H1 (cell line): ENCODE measurements around the gene PPP1R13B. TPM values are rescaled to one million over a fixed set of nuclear protein-coding genes. Genes with fewer than 3 reads are reported as not detected.

Experiments
- CTCF ChIA-PET: fragments of 300-600 bp; sonication (Branson Sonifier 250); formaldehyde crosslinking; loops from one replicate; lab custom pipeline; 2021; ENCODE audit not compliant: partially characterized antibody; lab: Charles Lee
- POLR2A ChIA-PET: fragments of 300-600 bp; sonication (Branson Sonifier 250); formaldehyde crosslinking; loops from one replicate; lab custom pipeline; 2021; ENCODE audit warnings: inconsistent platforms; ENCODE audit not compliant: partially characterized antibody; lab: Charles Lee
- DNase-seq, 2 experiments: peaks; one replicate each; pipeline versions ENCODE4 v3.0.0 to v3.0.0-alpha.2; 2010 to 2022; ENCODE audit warnings: low spot score in 2 of 2, low read depth in 1 of 2, mixed read lengths in 1 of 2
- FAIRE-seq: peaks from 2 replicates; lab custom pipeline; 2011; peaks lifted over from hg19 to GRCh38; lab: Jason Lieb, UNC
- H2AFZ ChIP-seq: 2 replicates; pipeline ENCODE4 v1.8.1; 2012; ENCODE audit warnings: low read length, inconsistent platforms
- H2AK5ac ChIP-seq: 2 replicates; pipeline ENCODE4 v1.6.1; 2013; ENCODE audit warnings: low read depth, low read length
- H2BK120ac ChIP-seq: replicated peaks from 2 replicates; pipeline ENCODE3; 2013; ENCODE audit warnings: low read depth, low read length, inconsistent platforms
- H2BK12ac ChIP-seq: 2 replicates; pipeline ENCODE4 v1.6.1; 2013; ENCODE audit warnings: low read depth, low read length
- H2BK15ac ChIP-seq: 2 replicates; pipeline ENCODE4 v1.6.1; 2013; ENCODE audit warnings: low read length
- H2BK20ac ChIP-seq: 2 replicates; pipeline ENCODE4 v1.6.1; 2013; ENCODE audit warnings: low read length
- H2BK5ac ChIP-seq: 2 replicates; pipeline ENCODE4 v1.6.1; 2013; ENCODE audit warnings: low read depth, low read length
- H3K14ac ChIP-seq: 2 replicates; pipeline ENCODE4 v1.6.1; 2013; ENCODE audit warnings: inconsistent platforms; ENCODE audit not compliant: insufficient read length
- H3K18ac ChIP-seq: 2 replicates; pipeline ENCODE4 v1.6.1; 2013; ENCODE audit warnings: low read length; ENCODE audit errors: extremely low read depth
- H3K23ac ChIP-seq: 2 replicates; pipeline ENCODE4 v1.6.1; 2013; ENCODE audit warnings: inconsistent platforms; ENCODE audit not compliant: insufficient read length
- H3K23me2 ChIP-seq: 2 replicates; pipeline ENCODE4 v1.6.1; 2013; ENCODE audit warnings: low read depth, low read length
- H3K27ac ChIP-seq: 2 replicates; pipeline ENCODE4 v1.6.1; 2011; ENCODE audit warnings: low read depth, low read length, inconsistent platforms
- H3K27me3 ChIP-seq, 4 experiments: replicated peaks in 1 of 4; 1 replicate in 1 of 4; 2 replicates in 3 of 4; pipeline versions ENCODE4 v1.6.1 to v1.8.1; 2011 to 2013; ENCODE audit warnings: low read length in 3 of 4, mild to moderate bottlenecking in 3 of 4, inconsistent platforms in 2 of 4, mixed read lengths in 2 of 4, moderate library complexity in 1 of 4; ENCODE audit not compliant: control insufficient read depth in 3 of 4, insufficient read depth in 3 of 4; ENCODE audit errors: extremely low read depth in 1 of 4
- H3K36me3 ChIP-seq, 4 experiments: 2 replicates each; pipeline versions ENCODE4 v1.6.1 to v1.8.1; 2011 to 2013; ENCODE audit warnings: mild to moderate bottlenecking in 4 of 4, low read length in 3 of 4, moderate library complexity in 2 of 4, control low read depth in 1 of 4, inconsistent platforms in 1 of 4; ENCODE audit not compliant: insufficient read depth in 4 of 4, control insufficient read depth in 2 of 4
- H3K4ac ChIP-seq: replicated peaks from 2 replicates; pipeline ENCODE3; 2013; ENCODE audit warnings: low read length, low read depth, mixed read lengths, inconsistent platforms; ENCODE audit not compliant: insufficient read length
- H3K4me1 ChIP-seq, 4 experiments: replicated peaks in 1 of 4; 1 replicate in 1 of 4; 2 replicates in 3 of 4; pipeline versions ENCODE4 v1.6.1 to v1.8.1; 2011 to 2013; ENCODE audit warnings: low read length in 3 of 4, inconsistent platforms in 2 of 4, mixed read lengths in 1 of 4; ENCODE audit not compliant: insufficient read depth in 4 of 4, control insufficient read depth in 3 of 4
- H3K4me2 ChIP-seq, 2 experiments: 2 replicates each; pipeline versions ENCODE4 v1.6.1 to v1.8.1; 2011 to 2013; ENCODE audit warnings: low read depth in 2 of 2, low read length in 2 of 2, control low read depth in 1 of 2, inconsistent platforms in 1 of 2, mild to moderate bottlenecking in 1 of 2; ENCODE audit not compliant: insufficient read depth in 1 of 2
- H3K4me3 ChIP-seq, 4 experiments: fragments of 200-600, 300-600 bp in 1 of 4; sonication (generic), shearing (Covaris generic), sonication (Bioruptor Twin) in 1 of 4; 2 replicates each; pipeline versions ENCODE4 v1.5.1 to v1.8.1; 2011 to 2016; ENCODE audit warnings: low read length in 4 of 4, low read depth in 3 of 4, control low read depth in 2 of 4, inconsistent platforms in 2 of 4, mild to moderate bottlenecking in 2 of 4, mixed read lengths in 1 of 4, moderate library complexity in 1 of 4; ENCODE audit not compliant: insufficient read depth in 2 of 4; ENCODE audit errors: extremely low read depth in 1 of 4
- H3K56ac ChIP-seq: replicated peaks from 2 replicates; pipeline ENCODE3; 2013; ENCODE audit warnings: low read depth, mild to moderate bottlenecking, mixed read lengths, low read length, inconsistent platforms; ENCODE audit not compliant: insufficient read length
- H3K79me1 ChIP-seq: 2 replicates; pipeline ENCODE4 v1.6.1; 2013; ENCODE audit warnings: low read depth, low read length, control low read depth
- H3K79me2 ChIP-seq, 2 experiments: 2 replicates each; pipeline versions ENCODE4 v1.6.1 to v1.8.1; 2012 to 2013; ENCODE audit warnings: low read length in 2 of 2, mild to moderate bottlenecking in 2 of 2, inconsistent platforms in 1 of 2; ENCODE audit not compliant: insufficient read depth in 2 of 2, control insufficient read depth in 1 of 2
- H3K9ac ChIP-seq, 4 experiments: replicated peaks in 1 of 4; 1 replicate in 1 of 4; 2 replicates in 3 of 4; pipeline versions ENCODE4 v1.6.1 to v1.8.1; 2011 to 2013; ENCODE audit warnings: low read depth in 3 of 4, low read length in 3 of 4, control low read depth in 2 of 4, mild to moderate bottlenecking in 2 of 4, moderate library complexity in 2 of 4, inconsistent platforms in 1 of 4; ENCODE audit errors: extremely low read depth in 1 of 4
- H3K9me3 ChIP-seq, 2 experiments: 2 replicates each; pipeline versions ENCODE4 v1.6.1 to v1.8.1; 2012 to 2013; ENCODE audit warnings: mild to moderate bottlenecking in 2 of 2, moderate library complexity in 2 of 2, control low read depth in 1 of 2, inconsistent platforms in 1 of 2, low read depth in 1 of 2, low read length in 1 of 2, mixed read lengths in 1 of 2; ENCODE audit not compliant: insufficient read depth in 2 of 2
- H4K20me1 ChIP-seq, 2 experiments: replicated peaks in 1 of 2; 2 replicates each; pipeline versions ENCODE3 to v1.8.1; 2011 to 2013; ENCODE audit warnings: inconsistent platforms in 2 of 2, low read length in 2 of 2, mild to moderate bottlenecking in 1 of 2; ENCODE audit not compliant: insufficient read depth in 2 of 2, control insufficient read depth in 1 of 2
- H4K5ac ChIP-seq: 2 replicates; pipeline ENCODE4 v1.6.1; 2013; ENCODE audit warnings: low read length, low read depth, mixed read lengths, inconsistent platforms; ENCODE audit not compliant: insufficient read length
- H4K8ac ChIP-seq: 2 replicates; pipeline ENCODE4 v1.8.0; 2013; ENCODE audit warnings: mild to moderate bottlenecking, moderate library complexity, low read length, inconsistent platforms; ENCODE audit not compliant: insufficient read depth; ENCODE audit errors: extremely low read depth
- H4K91ac ChIP-seq: replicated peaks from 2 replicates; pipeline ENCODE3; 2013; ENCODE audit warnings: low read length, mixed read lengths, inconsistent platforms; ENCODE audit not compliant: insufficient read length
- BACH1 ChIP-seq: IDR thresholded peaks from 2 replicates; pipeline ENCODE4 v1.6.1; 2012; ENCODE audit warnings: low read length, improper control_type of control experiment
- BCL11A ChIP-seq, 2 experiments: IDR thresholded peaks; one replicate each; pipeline ENCODE4 v1.6.1; 2011; ENCODE audit warnings: low read depth in 2 of 2, low read length in 2 of 2, mild to moderate bottlenecking in 2 of 2
- CHD2 ChIP-seq: IDR thresholded peaks from 2 replicates; pipeline ENCODE4 v1.6.1; 2012; ENCODE audit warnings: low read length, improper control_type of control experiment
- GABPA ChIP-seq: IDR thresholded peaks from 2 replicates; pipeline ENCODE4 v1.6.1; 2011; ENCODE audit warnings: mild to moderate bottlenecking, low read length, moderate library complexity, borderline replicate concordance; ENCODE audit not compliant: insufficient read depth
- HDAC2 ChIP-seq, 2 experiments: fragments of 300-600 bp in 1 of 2; sonication (generic) in 1 of 2; IDR thresholded peaks; 2 replicates each; pipeline ENCODE4 v1.6.1; 2011 to 2012; ENCODE audit warnings: low read depth in 2 of 2, low read length in 2 of 2, mild to moderate bottlenecking in 2 of 2, moderate library complexity in 2 of 2, borderline replicate concordance in 1 of 2, inconsistent platforms in 1 of 2
- JUND ChIP-seq: IDR thresholded peaks from 2 replicates; pipeline ENCODE4 v1.6.1; 2011; ENCODE audit warnings: mild to moderate bottlenecking, improper control_type of control experiment, low read length
- SAP30 ChIP-seq: fragments of 300-600 bp; sonication (generic); IDR thresholded peaks from 2 replicates; pipeline ENCODE4 v1.7.1; 2012; ENCODE audit warnings: low read length, moderate library complexity, mild to moderate bottlenecking, inconsistent platforms; ENCODE audit not compliant: insufficient read depth, insufficient replicate concordance
- SIRT6 ChIP-seq: IDR thresholded peaks from one replicate; pipeline ENCODE4 v1.7.1; 2012; ENCODE audit warnings: low read length, inconsistent platforms
- SP1 ChIP-seq: IDR thresholded peaks from 2 replicates; pipeline ENCODE4 v1.6.1; 2011; ENCODE audit warnings: low read depth, low read length
- WGBS, 2 experiments: shearing (Covaris generic) in 1 of 2; methylation state at CpG; one replicate each; pipeline versions ENCODE4 v1.1.6 to v1.1.7; 2013 to 2015; ENCODE audit warnings: low lambda C conversion rate in 2 of 2, mixed read lengths in 2 of 2, inconsistent platforms in 1 of 2, low coverage in 1 of 2, missing lambda C conversion rate in 1 of 2; ENCODE audit not compliant: insufficient replicate concordance in 2 of 2, insufficient coverage in 1 of 2, insufficient read length in 1 of 2; ENCODE audit errors: extremely low coverage in 1 of 2, missing lambda C conversion rate in 1 of 2; 5-methylcytosine and 5-hydroxymethylcytosine counted together
- polyA plus RNA-seq, 7 experiments: library from polyadenylated mRNA; depleted of rRNA in 3 of 7; stranded (reverse) in 5 of 7; unstranded in 2 of 7; fragments of >200 nt in 5 of 7; fragments of 200-250 nt in 2 of 7; gene quantifications; 1 replicate in 5 of 7; 2 replicates in 1 of 7; 4 replicates in 1 of 7; pipeline versions ENCODE4 v1.2.1 to v1.2.3, GENCODE V29; 2011 to 2013; ENCODE audit warnings: missing spikeins in 2 of 7, mixed read lengths in 2 of 7
- total RNA-seq: library from RNA; stranded (reverse); fragmentation: NEBNext Ultra II Directional; extraction: Animal tissue kit (Norgen Biotek cat#: 25700); gene quantifications from 2 replicates; pipeline ENCODE4 v1.2.1, GENCODE V29; 2021
- TF ChIP-seq, protein P1 (sequence below): IDR thresholded peaks from 2 replicates; pipeline ENCODE4 v1.6.1; 2011; ENCODE audit warnings: low read length, improper control_type of control experiment

Gene PPP1R13B
- total and polyA plus RNA-seq, 2 of the 8 experiments (the other 6 are each of a cell fraction or from before 2014, with no cell fraction given): 2.6 to 8.9 TPM

DNA sequence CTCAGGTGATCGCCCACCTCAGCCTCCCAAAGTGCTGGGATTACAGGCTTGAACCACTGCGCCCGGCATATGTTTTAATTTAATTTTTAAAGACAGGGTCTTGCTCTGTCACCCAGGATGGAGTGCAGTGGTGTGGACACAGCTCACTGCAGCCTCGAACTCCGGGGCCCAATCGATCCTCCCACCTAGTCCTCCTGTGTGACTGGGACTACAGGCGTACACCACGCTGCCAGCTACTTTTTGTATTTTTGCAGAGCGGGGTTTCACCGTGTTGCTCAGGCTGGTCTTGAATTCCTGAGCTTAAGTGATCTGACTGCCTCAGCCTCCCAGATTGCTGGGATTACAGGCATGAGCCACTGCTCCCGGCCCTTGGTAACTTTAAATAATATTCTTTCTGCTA lies 30.8 kb upstream of the PPP1R13B start:
- no peaks in the 10 kb centered on the region for H3K27me3 ChIP-seq
- DNase-seq (no peak), FAIRE-seq (no peak)
- H3K23me2 ChIP-seq: peaks cover 6% of the 10 kb centered on the region; the same call in 1 of the 2 replicates
- H3K56ac ChIP-seq: no peak overlapping the region
- CTCF ChIA-PET: interaction anchor here (1.1 to 2.1 kb wide), 4 partner anchors 10 to 69 kb away, joined by 3 to 8 read pairs (median 4); no protein-coding TSS in a partner anchor
- no peaks in the 10 kb centered on the region for H3K79me2 ChIP-seq
- H4K8ac ChIP-seq: no peak overlapping the region
- no peak for TF ChIP-seq GABPA
- no peak for TF ChIP-seq SAP30
- TF ChIP-seq CHD2: no peak
- TF ChIP-seq SP1: no peak
- TF ChIP-seq HDAC2 (IDR thresholded peaks at IDR 0.05; ENCODE audit: borderline replicate concordance in 1 of 2, low read depth in 2 of 2, low read length in 2 of 2): no peak
- no peak for TF ChIP-seq BCL11A (IDR thresholded peaks at IDR 0.05; ENCODE audit: low read depth in 2 of 2, low read length in 2 of 2)
- TF ChIP-seq JUND: no peak
- no peak for TF ChIP-seq SIRT6
- TF ChIP-seq, protein P1, sequence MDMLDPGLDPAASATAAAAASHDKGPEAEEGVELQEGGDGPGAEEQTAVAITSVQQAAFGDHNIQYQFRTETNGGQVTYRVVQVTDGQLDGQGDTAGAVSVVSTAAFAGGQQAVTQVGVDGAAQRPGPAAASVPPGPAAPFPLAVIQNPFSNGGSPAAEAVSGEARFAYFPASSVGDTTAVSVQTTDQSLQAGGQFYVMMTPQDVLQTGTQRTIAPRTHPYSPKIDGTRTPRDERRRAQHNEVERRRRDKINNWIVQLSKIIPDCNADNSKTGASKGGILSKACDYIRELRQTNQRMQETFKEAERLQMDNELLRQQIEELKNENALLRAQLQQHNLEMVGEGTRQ: no peak
- TF ChIP-seq BACH1: no peak
- no peaks in the 10 kb centered on the region for H3K9me3 ChIP-seq
- no peak overlapping the region for H2BK12ac ChIP-seq
- no peak overlapping the region for H3K27ac ChIP-seq
- H2BK20ac ChIP-seq: no peak overlapping the region
- H4K20me1 ChIP-seq: no peaks in the 10 kb centered on the region
- POLR2A ChIA-PET: interaction anchor here (0.7 kb wide), 1 partner anchor 10 kb away, joined by 3 read pairs; no protein-coding TSS in a partner anchor
- H4K5ac ChIP-seq: no peak overlapping the region
- H3K4me2 ChIP-seq: no peak overlapping the region
- no peak overlapping the region for H2BK15ac ChIP-seq
- H3K23ac ChIP-seq: no peak overlapping the region
- no peak overlapping the region for H3K18ac ChIP-seq
- H2AK5ac ChIP-seq: no peak overlapping the region
- H2AFZ ChIP-seq: no peak overlapping the region
- H3K14ac ChIP-seq: no peak overlapping the region
- H2BK5ac ChIP-seq: no peak overlapping the region
- H4K91ac ChIP-seq: no peak overlapping the region
- H3K4me3 ChIP-seq: no peak overlapping the region
- H3K36me3 ChIP-seq: no peaks in the 10 kb centered on the region
- peaks cover 11 to 18% (median 12%) of the 10 kb centered on the region in 4 experiments for H3K4me1 ChIP-seq
- H2BK120ac ChIP-seq: no peak overlapping the region
- no peak overlapping the region for H3K4ac ChIP-seq
- no peaks in the 10 kb centered on the region for H3K79me1 ChIP-seq
- 97% methylated on average over 11 of the region's 11 CpGs; no CpG with 5 or more reads in 1 of the 2 experiments for WGBS, 2 experiments
- H3K9ac ChIP-seq: no peak overlapping the region
